ENCODE measurements around the gene FAM20A.

The FAM20A gene

GRCh38 chr17:68600931-68601564, at the start of gene FAM20A:
Gene FAM20A, minus strand, starts transcription at chr17:68601367. Its CDS starts 701 bp downstream, at chr17:68600666.
- DNase-seq: no peak

DNA sequence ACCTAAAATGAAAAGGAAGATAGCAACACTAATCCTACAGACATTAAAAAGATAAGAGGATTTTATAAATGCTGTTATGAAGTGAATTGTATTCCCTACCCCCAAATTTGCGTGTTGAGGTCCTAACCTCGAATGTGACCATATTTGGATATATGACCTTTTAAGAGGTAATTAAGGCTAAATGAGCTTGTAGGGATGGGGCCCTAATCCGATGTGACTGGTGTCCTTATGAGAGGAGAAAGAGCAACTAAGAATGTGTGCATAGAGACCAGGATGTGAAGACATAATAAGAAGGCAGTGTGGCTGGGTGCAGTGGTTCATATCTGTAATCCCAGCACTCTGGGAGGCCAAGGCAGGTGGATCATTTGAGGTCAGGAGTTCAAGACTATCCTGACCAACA, 48.2 kb upstream of the FAM20A start:
- DNase-seq: no peak

- DNase-seq: no peak
These were observed 45.7 kb upstream of the FAM20A start for GRCh38 chr17:68646626-68647526.

GRCh38 chr17:68642118-68642412, 40.9 kb upstream of the FAM20A start:
- DNase-seq: no peak

- no peak for DNase-seq
These were observed 40.3 kb upstream of the FAM20A start for GRCh38 chr17:68641276-68642117.

GRCh38 chr17:68640242-68640989, 39.2 kb upstream of the FAM20A start:
- no peak for DNase-seq

- DNase-seq: no peak
These were observed 33.2 kb upstream of the FAM20A start for GRCh38 chr17:68634345-68634876.

DNA sequence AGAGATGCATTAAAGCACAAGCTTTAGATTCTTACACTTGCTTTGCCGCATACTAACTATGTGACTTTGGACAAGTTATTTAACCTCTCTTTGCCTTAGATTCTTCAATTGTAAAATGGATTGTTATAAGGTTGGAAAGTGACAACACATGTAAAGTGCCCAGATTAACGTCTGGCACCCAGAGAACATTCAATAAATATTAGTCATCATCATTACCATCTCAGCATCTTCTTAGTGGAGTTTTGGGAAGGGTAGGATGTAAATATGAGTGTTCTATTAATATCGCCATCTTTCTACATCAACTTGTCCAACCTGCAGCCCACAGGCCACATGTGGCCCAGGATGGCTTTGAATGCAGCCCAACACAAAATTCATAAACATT, 27.4 kb upstream of the FAM20A start:
- no peak for DNase-seq

DNA sequence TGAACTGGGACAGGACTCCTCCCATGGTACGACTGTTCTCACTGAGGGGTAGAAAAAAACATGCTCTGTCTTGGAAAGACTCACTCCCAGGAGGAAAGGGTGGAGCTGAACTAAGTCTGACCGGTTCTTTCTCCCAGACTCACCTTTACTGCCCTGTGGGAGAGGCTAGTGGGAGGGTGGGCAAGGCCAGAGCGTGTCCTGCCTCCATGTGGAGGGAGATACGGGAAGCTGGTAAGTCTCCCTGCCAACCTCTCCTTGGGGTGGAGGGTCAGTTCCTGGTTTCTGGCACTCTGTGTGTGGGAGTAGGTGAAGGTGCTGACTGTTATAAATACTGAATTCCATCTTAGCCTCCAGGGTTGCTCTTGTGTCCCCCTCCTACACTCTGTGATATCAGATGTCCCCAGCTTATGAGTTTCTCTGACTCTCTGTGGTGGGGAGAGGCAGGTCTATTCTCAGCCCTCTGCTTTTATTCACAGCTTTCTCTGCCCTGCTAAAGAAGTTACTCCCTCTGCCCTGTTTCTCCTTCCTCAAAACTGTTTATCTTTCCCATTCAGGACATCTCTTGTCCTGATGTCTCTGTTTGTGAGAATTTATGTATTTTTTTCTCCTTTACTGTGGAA, 26.9 kb upstream of the FAM20A start:
- no peak for DNase-seq

GRCh38 chr17:68624381-68624780, 23.2 kb upstream of the FAM20A start:
- no peak for DNase-seq

DNA sequence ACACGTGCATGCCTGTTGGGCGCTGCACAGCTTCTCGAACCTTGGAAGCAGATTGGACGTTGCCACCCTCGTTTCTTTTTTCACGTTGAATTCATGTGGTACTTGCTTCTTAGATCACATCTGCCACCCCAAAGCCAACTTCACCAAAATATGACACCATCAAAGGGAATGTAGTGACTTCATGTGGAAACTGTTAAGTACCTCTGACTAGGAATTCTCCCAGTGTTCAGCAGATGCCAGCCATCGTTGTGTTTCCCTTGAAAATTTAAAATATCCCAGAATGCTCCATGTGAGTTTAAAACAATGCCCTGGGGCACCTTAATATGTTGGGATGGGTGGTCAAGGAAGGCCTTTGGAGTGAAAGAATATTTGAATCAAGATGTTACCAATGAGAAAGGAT, 22.6 kb upstream of the FAM20A start:
- DNase-seq: no peak

- DNase-seq: no peak
These were observed 21.3 kb upstream of the FAM20A start for GRCh38 chr17:68622423-68622822.

DNA sequence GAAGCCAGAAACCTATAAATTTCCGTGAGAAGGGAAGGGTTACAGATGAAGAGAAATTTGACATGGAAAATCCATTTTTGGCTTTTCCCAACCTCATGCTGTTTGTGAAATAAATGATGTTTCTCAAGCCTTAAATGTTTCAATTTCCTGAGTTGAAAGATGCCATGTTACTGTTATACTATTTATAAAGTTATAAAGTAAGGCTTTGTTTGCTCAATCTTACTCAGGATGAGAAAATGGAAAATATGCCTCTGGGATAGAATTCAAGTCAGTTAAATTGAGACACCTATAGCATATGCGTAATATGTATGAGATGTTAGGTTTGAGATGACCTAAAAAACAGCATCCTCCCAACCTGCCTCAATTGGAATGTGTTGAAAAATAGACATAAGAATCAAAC, 19.9 kb upstream of the FAM20A start:
- no peak for DNase-seq

- DNase-seq: no peak
These were observed 15.2 kb upstream of the FAM20A start for GRCh38 chr17:68616334-68616733.

GRCh38 chr17:68614718-68615117, 13.6 kb upstream of the FAM20A start:
- no peak for DNase-seq

DNA sequence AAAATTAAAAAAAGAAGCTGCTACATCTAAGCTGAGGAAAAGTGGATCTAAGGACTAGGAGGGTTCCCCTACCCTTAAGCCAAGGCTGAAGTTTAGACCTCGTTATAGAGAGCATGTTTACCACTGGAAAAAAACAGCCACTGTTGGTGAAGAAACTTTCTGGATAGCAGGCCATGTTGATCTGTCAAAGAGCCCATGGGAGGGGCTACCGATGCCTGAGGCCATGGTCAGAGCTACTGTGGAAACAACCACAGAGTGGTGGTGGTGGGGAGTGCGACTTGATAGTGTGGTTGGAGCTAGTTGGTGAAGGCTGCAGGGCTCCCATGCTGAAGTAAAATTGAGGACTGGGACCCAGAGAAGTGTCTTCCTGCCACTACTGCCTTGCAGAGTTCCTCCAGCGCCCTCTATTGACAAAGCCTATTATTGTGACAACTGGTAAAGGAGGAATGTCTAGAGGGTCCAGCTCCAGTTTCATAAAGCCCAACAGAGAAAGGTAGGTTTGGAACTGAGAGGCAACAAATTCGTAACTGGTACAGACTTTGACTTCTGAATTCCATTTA, 12.7 kb upstream of the FAM20A start:
- peak; percentile 63 for DNase-seq

DNA sequence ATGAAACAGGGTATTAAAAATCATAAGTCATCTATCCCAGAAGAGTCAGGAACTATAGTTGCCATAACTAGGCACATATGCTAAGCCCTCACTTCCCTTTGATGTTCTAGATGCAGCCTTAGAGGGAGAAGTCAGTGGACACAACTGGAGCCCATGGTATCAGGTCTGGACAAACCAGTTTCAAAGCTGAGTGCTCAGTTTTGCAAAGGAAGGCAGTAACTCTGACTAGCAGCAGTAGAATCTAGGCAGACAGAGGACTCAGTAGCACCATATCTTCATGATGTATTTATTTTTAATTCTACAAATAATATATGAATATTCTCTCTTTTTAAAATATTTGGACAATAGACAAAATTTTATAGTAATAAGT, 11.7 kb upstream of the FAM20A start:
- DNase-seq: no peak

- no peak for DNase-seq
These were observed 11.2 kb upstream of the FAM20A start for GRCh38 chr17:68612209-68612922.

GRCh38 chr17:68611353-68612208, 10.4 kb upstream of the FAM20A start:
- no peak for DNase-seq

- no peak for DNase-seq
These were observed 9.4 kb upstream of the FAM20A start for GRCh38 chr17:68610554-68610953.

Data from EL (cell line).